Left hindlimb (tissue), 1 donor: Measurements from ENCODE around the gene PGC.

Experiments
- DNase-seq: peaks from one replicate; pipeline ENCODE4 v3.0.0-alpha.2; 2018

PGC gene

GRCh38 chr6:41747256-41748101 lies at the start of gene PGC:
TSS of gene PGC (minus strand) at chr6:41747397. CDS start at chr6:41747334, 63 bp downstream.
- no peak for DNase-seq

GRCh38 chr6:41796474-41796873 lies 49.3 kb upstream of the PGC start:
- DNase-seq, result no peak

GRCh38 chr6:41791984-41792383 lies 44.8 kb upstream of the PGC start:
- DNase-seq, result no peak

- DNase-seq, result no peak
These were observed 44.1 kb upstream of the PGC start for GRCh38 chr6:41791305-41791704.

- no peak for DNase-seq
These were observed 42.8 kb upstream of the PGC start for GRCh38 chr6:41790045-41790444.

- no peak for DNase-seq
These were observed 42.2 kb upstream of the PGC start for GRCh38 chr6:41789390-41789724.

- DNase-seq, result peak; percentile 96
These were observed 40.2 kb upstream of the PGC start, which contains the start of gene TOMM6 for GRCh38 chr6:41787219-41787917. TSS of gene TOMM6 (plus strand) at chr6:41787694. CDS start at chr6:41787698, 4 bp downstream.

- peak; percentile 91 for DNase-seq
These were observed 39.4 kb upstream of the PGC start for GRCh38 chr6:41786451-41787218.

- no peak for DNase-seq
These were observed 38.7 kb upstream of the PGC start for GRCh38 chr6:41785689-41786450.

- no peak for DNase-seq
These were observed 38.1 kb upstream of the PGC start for GRCh38 chr6:41785254-41785653.

GRCh38 chr6:41784581-41785171 lies 37.5 kb upstream of the PGC start:
- no peak for DNase-seq

- no peak for DNase-seq
These were observed 36.0 kb upstream of the PGC start for GRCh38 chr6:41783106-41783780.

- no peak for DNase-seq
These were observed 34.2 kb upstream of the PGC start for GRCh38 chr6:41781366-41781730.

- peak; percentile 57 for DNase-seq
These were observed 33.6 kb upstream of the PGC start, which contains the start of gene PRICKLE4 for GRCh38 chr6:41780551-41781365. TSS of gene PRICKLE4 (plus strand) at chr6:41780782. CDS start at chr6:41783474, 2,692 bp downstream.

- DNase-seq, result peak; percentile 97
These were observed 32.8 kb upstream of the PGC start, which contains the start of gene FRS3 for GRCh38 chr6:41779788-41780550. TSS of gene FRS3 (minus strand) at chr6:41779900. CDS start at chr6:41776987, 2,913 bp downstream.

GRCh38 chr6:41779336-41779735 lies 32.1 kb upstream of the PGC start:
- no peak for DNase-seq

GRCh38 chr6:41778895-41779294 lies 31.7 kb upstream of the PGC start:
- DNase-seq, result no peak

- no peak for DNase-seq
These were observed 30.5 kb upstream of the PGC start for GRCh38 chr6:41777551-41778285.

- DNase-seq, result no peak
These were observed 28.2 kb upstream of the PGC start for GRCh38 chr6:41775293-41775882.
